ENCODE data around the gene RAB4A.

RAB4A gene, protein sequence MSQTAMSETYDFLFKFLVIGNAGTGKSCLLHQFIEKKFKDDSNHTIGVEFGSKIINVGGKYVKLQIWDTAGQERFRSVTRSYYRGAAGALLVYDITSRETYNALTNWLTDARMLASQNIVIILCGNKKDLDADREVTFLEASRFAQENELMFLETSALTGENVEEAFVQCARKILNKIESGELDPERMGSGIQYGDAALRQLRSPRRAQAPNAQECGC

DNA sequence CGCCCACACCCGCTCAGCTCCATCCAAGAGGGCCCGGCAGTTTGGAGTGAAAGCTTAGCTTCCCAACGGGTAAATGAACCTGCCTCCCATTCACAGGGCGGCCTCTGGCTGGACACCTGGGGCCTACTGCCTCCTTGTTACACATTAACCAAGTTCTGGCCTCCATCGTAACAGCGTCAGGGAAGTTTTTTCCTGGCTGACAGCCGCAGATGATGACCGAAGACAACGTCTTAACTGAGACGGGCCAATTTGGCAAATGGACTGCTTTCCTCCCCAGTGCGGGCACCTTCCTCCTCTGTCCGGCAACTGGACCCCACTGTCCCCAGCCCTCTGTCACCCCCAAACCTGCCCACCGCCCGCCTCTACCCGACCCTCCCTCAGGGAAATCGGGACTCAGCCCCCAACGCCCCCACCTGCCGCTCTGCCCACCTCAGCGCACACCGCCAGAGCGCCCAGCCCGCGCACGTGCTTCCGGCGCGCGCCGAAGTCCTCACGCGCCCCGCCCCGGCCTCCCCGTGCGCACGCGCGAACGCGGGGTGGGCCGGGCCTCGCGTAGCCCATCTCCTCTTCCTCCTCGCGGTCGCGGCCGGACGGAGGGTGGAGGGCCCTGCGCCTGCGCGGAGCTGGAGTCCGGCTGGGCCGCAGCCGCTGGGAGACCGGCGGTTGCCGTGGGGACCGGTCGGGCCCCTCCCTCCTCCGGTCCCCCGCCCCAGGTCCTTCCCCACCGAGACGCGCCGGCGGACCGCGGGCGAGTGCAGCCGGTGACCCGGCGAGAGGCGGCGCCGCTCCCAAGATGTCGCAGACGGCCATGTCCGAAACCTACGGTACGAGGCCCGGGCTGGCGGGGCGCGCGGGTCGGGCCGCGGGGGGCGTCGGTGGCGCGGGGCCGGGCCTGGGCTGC is at the start of gene RAB4A:
Gene RAB4A, plus strand, starts transcription at position 565 of the 901 bp plus-strand sequence. Its CDS starts 229 bp downstream, at position 794.
- peaks cover 3 to 4% of the 10 kb centered on the region in 2 donors for H3K9me3 Mint-ChIP-seq
- H3K4me3 Mint-ChIP-seq = peak within 1 kb of the TSS; percentile 88
- no peaks in the 10 kb centered on the region for H3K27me3 Mint-ChIP-seq
- H3K4me1 Mint-ChIP-seq = peaks cover 34 to 43% of the 10 kb centered on the region in 2 donors
- DNase-seq (peak; percentile 85), ATAC-seq (replicated peaks) (peak; percentile 92 to 94)
- H3K36me3 Mint-ChIP-seq = peaks cover 6 to 9% of the 10 kb centered on the region in 2 donors
- peak within 1 kb of the TSS; percentile 95 for H3K27ac Mint-ChIP-seq

DNA sequence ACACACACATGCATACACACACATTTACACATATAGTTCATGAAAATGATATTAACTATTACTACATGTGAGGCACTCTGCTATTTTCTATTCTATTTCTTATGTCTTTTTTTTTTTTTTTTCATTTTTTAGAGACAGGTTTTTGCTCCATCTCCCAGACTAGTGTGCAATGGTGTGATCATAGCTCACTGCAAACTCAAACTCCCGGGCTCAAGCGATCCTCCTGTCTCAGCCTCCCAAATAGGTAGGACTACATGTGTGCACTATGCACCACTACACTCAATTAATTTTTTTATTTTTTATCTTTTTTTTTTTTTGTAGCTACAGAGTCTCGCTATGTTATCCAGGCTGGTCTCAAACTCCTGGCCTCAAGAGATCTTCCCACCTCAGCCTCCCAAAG is 48.8 kb upstream of the RAB4A start:
- ATAC-seq (replicated peaks) (no peak), DNase-seq (no peak)
- Mint-ChIP-seq H3K4me3 (no peak overlapping the region), H3K27ac (no peak overlapping the region), H3K36me3 (no peaks in the 10 kb centered on the region), H3K4me1 (no peaks in the 10 kb centered on the region), H3K27me3 (peaks cover 0 to 6% of the 10 kb centered on the region in 2 donors), H3K9me3 (no peaks in the 10 kb centered on the region)

DNA sequence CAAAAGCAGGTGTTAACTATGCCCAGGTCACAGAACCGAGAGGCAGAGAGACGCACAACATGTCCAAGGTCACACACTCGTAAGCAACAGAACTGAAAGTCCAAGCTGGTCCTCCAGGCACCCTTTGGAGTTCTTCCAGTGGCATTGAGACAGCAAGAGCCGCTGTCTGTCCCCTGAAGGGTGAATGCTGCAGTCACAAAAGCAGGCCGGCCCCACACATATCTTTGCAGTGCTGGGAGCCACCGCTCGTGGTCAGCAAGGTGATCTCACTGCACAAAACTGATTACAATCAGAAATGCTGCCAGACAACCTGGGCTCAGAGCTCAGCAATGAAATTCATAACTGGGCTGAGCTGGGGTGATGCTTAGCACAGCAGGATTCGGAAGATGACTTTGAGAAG is 47.4 kb upstream of the RAB4A start:
- H3K27ac Mint-ChIP-seq = no peak overlapping the region
- H3K9me3 Mint-ChIP-seq = no peaks in the 10 kb centered on the region
- no peaks in the 10 kb centered on the region for H3K36me3 Mint-ChIP-seq
- no peak for ATAC-seq (replicated peaks)
- H3K27me3 Mint-ChIP-seq = peaks cover 5 to 6% of the 10 kb centered on the region in 2 donors
- peaks cover 2 to 6% of the 10 kb centered on the region in 2 donors for H3K4me1 Mint-ChIP-seq
- no peak for DNase-seq
- H3K4me3 Mint-ChIP-seq = no peak overlapping the region

DNA sequence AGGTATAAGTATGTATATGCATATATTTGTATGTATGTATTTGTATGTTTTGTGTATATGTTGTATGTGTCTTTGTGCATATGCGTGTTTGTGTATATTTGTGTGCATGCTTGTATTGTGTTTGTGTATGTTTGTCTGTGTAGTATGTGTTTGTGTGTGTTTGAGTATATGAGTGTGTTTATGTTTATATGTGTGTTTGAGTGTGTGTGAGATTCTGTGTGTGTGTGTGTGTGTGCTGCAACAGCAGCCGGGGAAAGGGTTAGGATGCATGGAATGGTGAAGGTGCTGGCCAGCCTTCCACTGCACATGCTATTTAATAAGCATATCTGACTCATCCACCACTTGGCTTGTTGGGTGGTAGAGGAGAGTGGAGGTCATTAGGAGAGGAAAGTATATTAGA is 46.6 kb upstream of the RAB4A start:
- peaks cover 9% of the 10 kb centered on the region in 2 donors for H3K27me3 Mint-ChIP-seq
- H3K9me3 Mint-ChIP-seq = no peaks in the 10 kb centered on the region
- ATAC-seq (replicated peaks) (no peak), DNase-seq (no peak)
- no peaks in the 10 kb centered on the region for H3K36me3 Mint-ChIP-seq
- H3K27ac Mint-ChIP-seq = no peak overlapping the region
- H3K4me1 Mint-ChIP-seq = peaks cover 2 to 9% of the 10 kb centered on the region in 2 donors
- no peak overlapping the region for H3K4me3 Mint-ChIP-seq

DNA sequence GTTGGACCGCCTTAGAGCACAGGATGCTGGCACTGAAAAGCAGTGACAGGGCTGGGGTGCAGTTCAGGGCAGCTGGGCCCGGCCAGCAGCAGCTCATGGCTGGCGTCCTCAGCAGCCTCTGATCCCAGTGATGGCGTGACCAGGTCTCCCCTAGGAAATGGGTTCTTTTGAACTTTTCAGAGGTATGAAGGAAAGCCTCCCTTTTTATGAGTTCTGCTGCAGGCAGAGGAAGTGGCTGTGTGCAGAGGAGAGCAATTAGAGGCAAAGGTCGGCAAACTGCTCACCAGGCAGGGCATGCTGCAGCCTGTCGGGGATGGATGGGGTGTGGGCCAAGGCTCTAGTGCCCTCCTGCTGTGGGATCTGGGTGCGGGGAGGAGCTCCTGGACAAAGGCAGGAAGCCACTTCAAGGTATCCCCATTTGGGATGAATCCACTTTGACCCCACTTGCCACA is 45.6 kb upstream of the RAB4A start:
- no peak for ATAC-seq (replicated peaks)
- Mint-ChIP-seq H3K36me3 (no peaks in the 10 kb centered on the region), H3K27ac (no peak overlapping the region), H3K4me1 (peaks cover 11 to 19% of the 10 kb centered on the region in 2 donors), H3K9me3 (no peaks in the 10 kb centered on the region), H3K27me3 (peaks cover 17 to 19% of the 10 kb centered on the region in 2 donors), H3K4me3 (no peak overlapping the region)
- DNase-seq = no peak

DNA sequence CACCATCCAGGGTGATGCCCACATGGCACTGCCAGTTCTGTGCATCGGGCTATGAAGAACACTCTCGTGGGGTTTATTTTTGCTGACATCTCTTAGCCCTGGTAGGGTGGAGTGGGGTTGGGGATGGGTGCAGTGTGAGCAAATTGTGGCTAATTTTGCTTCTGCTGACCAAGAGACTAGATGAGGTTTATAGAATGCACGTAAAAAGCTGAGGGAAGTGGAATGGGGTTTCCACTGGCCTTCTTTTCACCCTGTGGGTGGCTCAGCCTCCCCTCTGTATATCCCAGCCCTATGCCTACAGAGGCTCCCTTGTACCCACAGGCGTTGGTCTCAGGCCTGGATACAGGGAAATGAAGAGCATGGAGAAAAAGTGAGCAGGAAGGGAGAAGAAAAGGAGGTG is 44.1 kb upstream of the RAB4A start:
- DNase-seq (no peak), ATAC-seq (replicated peaks) (no peak)
- H3K27ac Mint-ChIP-seq = no peak overlapping the region
- H3K4me1 Mint-ChIP-seq = peaks cover 13 to 31% of the 10 kb centered on the region in 2 donors
- H3K36me3 Mint-ChIP-seq = no peaks in the 10 kb centered on the region
- H3K9me3 Mint-ChIP-seq = no peaks in the 10 kb centered on the region
- no peak overlapping the region for H3K4me3 Mint-ChIP-seq
- peaks cover 25 to 33% of the 10 kb centered on the region in 2 donors for H3K27me3 Mint-ChIP-seq

DNA sequence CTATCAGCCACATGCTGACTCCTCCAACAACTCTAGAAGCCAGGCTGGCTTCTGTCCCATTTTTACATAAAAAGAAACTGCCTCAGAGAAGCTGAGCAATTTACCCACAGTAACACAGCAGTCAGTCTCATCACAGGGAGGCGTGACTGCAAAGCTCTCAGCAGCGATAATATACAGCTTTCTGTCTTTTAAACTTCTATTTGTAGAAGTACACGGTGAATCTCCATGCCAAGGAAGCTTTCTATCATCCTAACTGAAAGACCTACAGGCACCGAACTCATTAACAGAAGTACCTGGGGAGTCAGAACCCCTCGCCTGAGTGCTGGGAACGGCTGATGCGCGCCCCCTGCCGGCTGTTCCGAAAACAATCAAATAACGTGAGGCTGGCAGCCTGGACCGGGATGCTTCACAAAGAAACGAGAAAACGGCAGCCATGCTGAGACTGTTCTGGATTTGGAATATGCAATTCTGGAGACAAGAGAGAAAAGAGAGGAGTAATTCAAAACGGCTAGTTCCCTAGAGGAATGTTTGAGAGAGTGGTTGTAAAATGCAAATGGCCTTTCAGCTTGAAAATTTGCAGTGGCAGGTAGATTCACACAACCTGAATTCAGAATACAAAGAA is 43.5 kb upstream of the RAB4A start:
- peak; percentile 56 for DNase-seq
- peak; percentile 48 to 50 for ATAC-seq (replicated peaks)
- Mint-ChIP-seq H3K4me3 (no peak overlapping the region), H3K36me3 (no peaks in the 10 kb centered on the region), H3K4me1 (peaks cover 13 to 31% of the 10 kb centered on the region in 2 donors), H3K9me3 (no peaks in the 10 kb centered on the region), H3K27ac (no peak overlapping the region), H3K27me3 (peaks cover 25 to 34% of the 10 kb centered on the region in 2 donors)

DNA sequence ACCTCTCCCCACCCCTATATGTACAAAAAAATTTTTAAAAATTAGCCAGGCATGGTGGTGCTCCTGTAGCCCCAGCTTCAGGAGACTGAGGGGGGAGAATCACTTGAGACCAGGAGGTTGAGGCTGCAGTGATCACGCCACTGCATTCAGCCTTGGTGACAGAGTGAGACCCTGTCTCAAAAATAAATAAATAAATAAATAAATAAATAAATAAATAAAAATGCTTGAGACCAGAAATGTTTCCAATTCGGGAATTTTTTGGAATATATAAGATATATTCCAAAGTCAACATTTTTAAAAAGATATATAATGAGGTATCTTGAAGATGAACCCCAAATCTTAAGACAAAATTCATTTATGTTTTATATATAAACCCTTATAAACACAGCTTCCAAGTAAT is 42.4 kb upstream of the RAB4A start:
- Mint-ChIP-seq H3K36me3 (no peaks in the 10 kb centered on the region), H3K9me3 (no peaks in the 10 kb centered on the region), H3K27ac (no peak overlapping the region), H3K4me3 (no peak overlapping the region), H3K27me3 (peaks cover 28 to 37% of the 10 kb centered on the region in 2 donors), H3K4me1 (peaks cover 13 to 31% of the 10 kb centered on the region in 2 donors)
- no peak for ATAC-seq (replicated peaks)
- no peak for DNase-seq

DNA sequence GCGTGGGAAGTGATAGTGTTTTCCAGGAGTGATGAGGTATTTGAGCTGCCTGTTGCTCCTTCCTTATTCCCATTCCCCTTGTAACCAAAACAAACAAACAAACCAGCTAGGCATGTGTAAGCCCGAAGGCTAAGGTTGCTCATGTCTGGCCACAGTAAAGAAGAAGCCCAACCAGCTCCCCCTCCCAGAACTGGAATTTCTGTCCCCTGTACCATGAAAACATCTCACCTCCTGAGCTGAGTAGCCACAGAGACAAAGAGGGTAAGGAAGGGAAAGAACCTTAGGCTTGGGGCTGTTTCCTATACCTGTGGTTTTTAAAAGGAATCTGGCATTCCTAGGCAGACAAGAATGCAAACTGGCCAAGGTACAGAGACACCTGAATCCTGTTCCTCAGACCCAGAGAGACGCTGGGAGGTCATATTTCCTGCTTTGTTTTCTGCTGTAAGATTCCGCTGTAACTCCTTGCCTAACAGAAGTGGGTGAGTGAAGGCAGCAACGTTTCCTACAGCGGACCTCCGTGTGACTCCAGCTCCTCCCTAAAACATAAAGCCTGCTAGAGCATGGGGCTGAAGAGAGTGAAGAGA is 41.7 kb upstream of the RAB4A start:
- H3K9me3 Mint-ChIP-seq = no peaks in the 10 kb centered on the region
- H3K36me3 Mint-ChIP-seq = no peaks in the 10 kb centered on the region
- peaks cover 34 to 44% of the 10 kb centered on the region in 2 donors for H3K27me3 Mint-ChIP-seq
- ATAC-seq (replicated peaks) (no peak), DNase-seq (no peak)
- H3K4me3 Mint-ChIP-seq = peak overlapping the region in 1 of 2 donors; percentile 19
- no peak overlapping the region for H3K27ac Mint-ChIP-seq
- H3K4me1 Mint-ChIP-seq = peaks cover 13 to 31% of the 10 kb centered on the region in 2 donors

DNA sequence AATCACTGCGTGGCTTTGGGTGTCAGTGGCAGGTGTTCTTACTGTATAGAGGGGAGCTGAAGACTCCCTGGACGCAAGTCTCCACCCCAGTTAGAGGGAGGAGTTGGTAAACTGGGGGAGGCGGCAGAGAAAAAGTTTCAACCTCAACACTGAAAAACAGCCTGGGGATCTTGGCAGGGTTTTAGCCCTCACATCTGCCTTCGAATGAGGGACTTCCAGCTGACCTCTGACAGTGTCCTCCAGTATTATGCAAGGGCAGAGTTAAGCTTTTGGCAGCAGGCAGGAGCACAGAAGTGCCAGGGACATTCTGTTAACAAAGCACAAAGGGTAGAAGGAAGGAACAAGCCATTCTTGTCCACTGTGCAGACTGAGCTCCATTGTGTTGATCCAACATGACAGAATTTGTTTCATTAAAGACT is 41.2 kb upstream of the RAB4A start:
- Mint-ChIP-seq H3K27me3 (peaks cover 36 to 46% of the 10 kb centered on the region in 2 donors), H3K4me1 (peaks cover 13 to 31% of the 10 kb centered on the region in 2 donors), H3K4me3 (peak overlapping the region; percentile 19 to 51), H3K27ac (no peak overlapping the region), H3K36me3 (no peaks in the 10 kb centered on the region), H3K9me3 (no peaks in the 10 kb centered on the region)
- DNase-seq (no peak), ATAC-seq (replicated peaks) (no peak)

DNA sequence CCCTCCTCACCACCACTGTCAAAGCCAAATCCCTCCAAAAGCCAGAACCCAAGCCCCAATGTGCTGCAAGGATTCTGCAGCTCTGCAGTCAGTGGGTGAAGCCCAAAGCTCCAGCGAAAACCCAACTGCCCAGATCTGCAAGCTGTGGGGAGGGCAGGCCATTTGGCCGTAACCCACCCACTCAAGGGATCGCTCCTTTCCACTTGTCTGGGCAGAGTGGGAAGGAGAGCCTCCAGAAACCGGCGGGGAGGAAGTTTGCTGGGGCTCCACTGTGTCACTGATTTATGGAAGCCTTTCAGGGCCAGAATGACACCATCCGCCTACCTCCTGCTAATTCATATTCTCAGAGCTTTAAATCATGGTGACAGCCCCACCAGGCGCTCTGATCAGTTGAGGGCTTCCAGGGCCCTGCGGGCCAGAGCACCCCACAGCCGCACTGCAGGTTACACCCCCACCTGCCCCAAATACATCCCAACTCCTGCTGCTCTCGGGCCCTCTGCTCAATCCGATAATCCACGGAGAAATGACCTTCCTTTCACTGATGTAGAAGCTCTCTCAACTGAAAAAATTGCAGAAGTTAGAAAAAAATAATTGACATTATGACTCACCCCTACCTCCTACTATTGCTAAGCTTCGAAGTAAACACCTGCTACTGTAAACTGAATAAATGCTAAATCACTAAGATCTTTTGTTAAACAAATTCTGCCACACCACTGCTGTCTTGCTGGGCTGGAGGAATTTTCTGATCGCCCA is 40.6 kb upstream of the RAB4A start:
- ATAC-seq (replicated peaks) (peak; percentile 90 to 91), DNase-seq (peak; percentile 13)
- Mint-ChIP-seq H3K4me3 (peak overlapping the region; percentile 19 to 51), H3K36me3 (no peaks in the 10 kb centered on the region), H3K27ac (peak overlapping the region; percentile 0), H3K4me1 (peaks cover 13 to 31% of the 10 kb centered on the region in 2 donors), H3K27me3 (peaks cover 41 to 46% of the 10 kb centered on the region in 2 donors), H3K9me3 (no peaks in the 10 kb centered on the region)

DNA sequence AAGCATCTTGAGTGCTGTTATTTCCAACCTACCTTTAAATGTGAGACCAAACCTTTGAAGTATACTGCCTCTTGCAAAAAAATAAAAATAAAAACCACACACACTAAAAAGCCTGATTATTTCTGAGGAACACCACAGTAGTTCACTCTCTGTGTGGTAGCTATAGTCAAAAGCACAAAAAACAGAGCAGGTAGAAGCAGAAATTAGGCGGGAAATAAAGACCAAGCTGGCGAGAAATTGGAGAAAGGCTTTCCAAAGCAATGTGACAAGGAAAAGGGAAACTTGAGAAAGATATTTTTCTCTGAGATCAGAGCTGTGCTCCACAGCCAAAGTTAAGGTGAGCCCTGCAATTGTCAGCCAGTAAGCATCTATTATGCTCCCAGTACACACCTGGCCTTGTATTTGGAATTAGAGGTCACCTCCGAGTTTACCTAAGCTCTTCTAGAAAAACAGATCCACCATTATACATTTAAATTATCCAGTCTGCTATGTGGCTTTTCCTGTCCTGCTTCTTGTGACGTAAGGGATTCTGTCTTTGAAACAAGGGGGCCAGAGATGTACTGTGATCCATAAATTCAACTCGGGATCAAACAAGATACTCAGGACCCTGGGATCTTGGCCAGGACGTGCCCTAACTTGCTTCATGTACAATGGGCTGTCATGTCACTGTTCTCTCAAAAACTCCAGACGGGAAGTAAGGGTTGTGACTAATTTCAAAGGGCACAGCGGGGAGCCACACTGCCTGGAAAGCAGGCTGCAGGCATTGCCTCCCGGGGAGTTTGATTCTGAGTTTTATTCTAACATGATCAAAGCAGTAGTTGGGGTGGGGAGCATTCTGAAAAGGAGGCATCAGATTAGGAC is 39.8 kb upstream of the RAB4A start:
- Mint-ChIP-seq H3K36me3 (no peaks in the 10 kb centered on the region), H3K9me3 (no peaks in the 10 kb centered on the region), H3K27me3 (peaks cover 41 to 48% of the 10 kb centered on the region in 2 donors), H3K27ac (peak overlapping the region; percentile 60), H3K4me3 (peak overlapping the region in 1 of 2 donors; percentile 51), H3K4me1 (peaks cover 13 to 31% of the 10 kb centered on the region in 2 donors)
- DNase-seq = no peak
- ATAC-seq (replicated peaks) = peak in 1 of 2 donors; percentile 8

DNA sequence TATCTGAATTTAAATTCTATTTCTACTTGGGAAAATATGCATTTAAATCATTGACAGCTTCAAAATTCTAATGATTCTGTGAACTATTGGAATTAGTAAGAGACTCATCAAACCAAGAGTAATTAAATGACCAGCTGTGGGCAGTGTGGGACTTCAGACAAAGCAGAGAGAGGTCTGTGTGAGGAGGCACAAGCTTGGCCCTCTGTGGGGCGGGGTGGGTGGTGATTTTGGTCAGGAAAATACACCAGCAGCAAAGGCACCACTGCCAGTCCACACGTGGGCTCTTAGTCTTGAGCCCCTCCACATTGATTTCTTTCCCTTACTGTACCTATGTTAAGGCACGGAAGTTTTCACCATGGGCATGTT is 39.2 kb upstream of the RAB4A start:
- no peak overlapping the region for H3K4me3 Mint-ChIP-seq
- peak overlapping the region; percentile 60 for H3K27ac Mint-ChIP-seq
- DNase-seq (no peak), ATAC-seq (replicated peaks) (peak in 1 of 2 donors; percentile 23)
- peaks cover 13 to 31% of the 10 kb centered on the region in 2 donors for H3K4me1 Mint-ChIP-seq
- no peaks in the 10 kb centered on the region for H3K36me3 Mint-ChIP-seq
- H3K9me3 Mint-ChIP-seq = no peaks in the 10 kb centered on the region
- H3K27me3 Mint-ChIP-seq = peaks cover 41 to 52% of the 10 kb centered on the region in 2 donors

All from stimulated activated naive B cell treated with anti-CD40 and anti-IgM and Interleukin-4, amounts not matched to agents 10 μg/mL and 1 μg/mL and 100 μg/mL, for 72 hours (primary cell).